ENCODE data around the gene C1QL1.
A peak's percentile ranks its signal among the peaks of the same experiment; 100 is the strongest.

C1QL1 gene

DNA sequence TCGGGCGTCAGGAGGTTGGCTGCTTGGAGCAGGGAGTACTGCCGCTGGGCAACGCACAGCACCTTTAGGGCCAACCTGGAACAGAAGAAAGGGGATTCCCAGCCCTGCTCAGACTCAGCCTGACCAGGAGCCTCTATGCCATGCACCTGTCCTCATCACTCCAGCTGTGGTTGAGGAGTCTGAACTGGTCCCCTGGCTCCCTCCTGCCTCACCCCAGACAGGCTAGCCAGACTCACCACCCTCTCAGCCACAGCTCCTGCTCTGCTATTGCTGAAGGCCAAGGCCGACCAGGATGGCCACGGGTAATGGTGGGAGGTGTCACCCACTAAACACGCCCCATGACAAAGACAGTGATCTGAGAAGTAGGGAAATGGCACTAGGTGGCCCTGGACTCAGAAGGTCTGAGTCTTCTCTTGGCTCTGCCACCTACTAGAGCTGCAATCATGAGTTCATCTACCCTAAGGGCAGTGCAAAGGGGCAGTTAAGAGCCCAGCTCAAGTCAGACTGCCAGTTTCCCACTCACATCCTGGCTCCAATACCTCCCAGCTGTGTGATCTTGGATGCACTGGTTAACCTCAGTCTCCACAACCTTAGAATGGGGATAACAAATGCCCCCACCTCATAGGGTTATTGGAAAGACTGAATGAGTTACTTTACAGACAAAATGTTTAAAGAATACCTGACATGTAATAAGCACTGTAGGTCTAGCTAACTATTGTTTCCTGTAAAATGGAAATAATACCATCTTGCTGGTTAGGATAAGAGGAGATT lies 39.0 kb downstream of the C1QL1 start:
- DNase-seq = no peak

DNA sequence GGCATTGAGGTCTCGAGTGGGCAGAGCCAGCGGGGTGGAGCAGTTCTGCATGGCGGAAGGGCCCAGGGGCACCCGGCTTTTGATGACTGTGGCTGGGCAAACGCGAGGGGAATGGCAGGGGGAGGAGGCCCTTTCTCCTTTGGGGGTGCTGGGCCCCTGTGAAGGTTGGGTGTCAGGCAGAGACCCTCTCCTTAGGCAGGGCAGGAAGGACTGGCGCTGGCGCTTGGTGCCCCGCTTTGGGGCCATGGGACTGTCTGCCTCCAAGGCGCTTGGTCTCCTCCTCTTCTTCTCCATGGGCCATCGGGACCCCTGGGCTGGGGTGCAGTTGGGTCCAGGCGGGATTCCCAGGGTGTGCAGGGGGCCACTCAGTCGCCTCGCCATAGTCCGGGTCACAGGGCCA lies 40.0 kb downstream of the C1QL1 start:
- no peak for DNase-seq

DNA sequence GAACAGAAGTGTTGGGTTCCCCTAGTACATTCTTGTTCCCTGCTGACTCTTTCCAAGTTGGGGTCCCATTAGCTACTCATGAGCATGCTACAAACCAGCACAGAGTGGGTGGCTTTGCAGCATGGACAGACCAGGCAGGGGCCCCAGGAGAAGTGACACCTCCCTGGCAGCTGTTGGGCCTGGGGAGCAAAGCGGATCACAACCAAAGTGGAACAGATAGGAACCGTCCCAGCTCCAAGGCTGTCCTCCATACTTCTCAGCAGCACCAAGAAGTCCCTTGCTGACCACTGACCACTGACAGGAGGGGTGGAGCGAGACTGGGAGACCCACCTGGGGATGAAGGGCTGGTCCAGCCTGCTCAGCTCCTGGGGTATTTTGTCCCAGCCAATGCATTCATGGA lies 40.4 kb downstream of the C1QL1 start:
- no peak for DNase-seq

DNA sequence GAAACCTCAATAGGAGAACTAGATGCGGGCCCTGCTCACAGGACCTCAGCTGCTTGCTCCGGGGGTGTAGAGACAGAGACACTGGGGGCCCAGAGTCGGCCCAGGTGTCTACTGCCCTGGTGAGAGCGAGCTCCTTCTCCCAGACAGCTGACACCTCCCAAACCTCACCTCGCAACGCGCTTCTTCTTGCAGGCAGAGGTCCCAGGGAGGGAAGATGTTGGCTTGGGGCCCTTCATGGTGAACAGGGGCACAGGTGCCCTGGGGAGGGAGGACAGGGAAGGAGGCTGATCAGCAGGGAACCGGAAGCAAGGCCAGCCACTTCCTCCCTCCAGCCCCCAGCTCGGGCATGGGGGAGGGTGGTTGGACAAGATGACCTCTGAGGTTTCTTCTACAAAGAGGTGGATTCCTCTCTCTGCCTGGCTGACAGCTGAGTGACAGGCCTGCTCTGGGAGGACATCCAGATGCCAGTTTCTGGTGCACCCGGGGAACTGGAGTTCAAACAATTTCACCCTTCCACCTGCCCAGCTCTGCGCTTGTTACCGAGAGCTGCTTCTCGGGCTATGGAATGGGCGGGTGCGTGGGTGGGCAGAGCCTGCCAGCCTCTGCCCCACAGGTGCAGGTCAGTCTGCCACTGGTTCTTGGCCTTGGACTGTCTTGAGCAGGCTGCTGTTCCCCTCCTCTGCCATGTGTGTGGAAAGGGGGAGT lies 41.1 kb downstream of the C1QL1 start:
- no peak for DNase-seq

DNA sequence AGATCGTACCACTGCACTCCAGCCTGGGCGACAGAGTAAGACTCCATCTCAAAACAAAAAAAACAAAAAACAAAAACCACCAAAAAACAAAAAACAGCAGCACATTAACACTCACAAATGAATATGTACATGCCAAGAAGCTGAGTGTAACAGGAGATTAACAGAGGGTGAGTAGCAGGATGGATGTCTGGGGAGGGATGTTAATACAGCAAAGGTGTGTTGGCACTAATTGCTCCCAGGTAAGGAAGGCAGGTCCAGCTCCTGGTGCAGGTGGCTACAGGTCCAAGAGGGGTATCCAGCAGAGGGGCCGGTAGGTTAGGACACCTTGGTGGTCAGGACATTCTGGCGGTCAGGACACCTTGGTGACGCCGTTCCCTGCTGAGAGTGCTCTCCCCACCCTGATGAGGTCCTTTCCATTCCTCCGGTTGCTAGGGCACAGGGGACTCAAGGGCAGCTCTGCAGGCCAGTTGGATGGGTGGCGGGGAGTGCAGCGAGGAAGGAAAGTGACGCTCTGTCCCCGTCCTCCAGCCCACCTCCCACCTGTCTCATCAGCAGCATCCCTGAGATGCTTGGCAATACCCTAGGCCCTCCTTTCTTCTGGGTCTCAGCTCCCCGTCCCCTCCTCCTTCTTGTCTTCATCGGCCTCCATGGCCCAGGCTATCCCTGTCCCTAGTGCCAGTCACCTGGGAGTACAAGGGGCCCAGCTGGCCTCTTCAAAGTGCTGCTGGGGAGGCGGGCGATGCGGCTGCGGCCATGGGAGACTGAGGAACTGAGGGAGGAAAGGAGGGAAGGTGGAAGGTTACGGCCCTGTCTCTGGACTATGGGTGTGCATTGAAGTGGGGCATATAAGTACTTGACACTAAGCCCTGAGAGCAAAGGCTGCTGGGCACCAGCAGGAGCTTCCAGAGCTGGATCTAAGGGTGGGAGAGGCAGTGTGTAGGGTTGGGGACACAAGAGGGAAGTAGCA lies 42.1 kb downstream of the C1QL1 start:
- DNase-seq = no peak

GRCh38 chr17:44924107-44924544 lies 44.0 kb downstream of the C1QL1 start:
- DNase-seq = no peak

DNA sequence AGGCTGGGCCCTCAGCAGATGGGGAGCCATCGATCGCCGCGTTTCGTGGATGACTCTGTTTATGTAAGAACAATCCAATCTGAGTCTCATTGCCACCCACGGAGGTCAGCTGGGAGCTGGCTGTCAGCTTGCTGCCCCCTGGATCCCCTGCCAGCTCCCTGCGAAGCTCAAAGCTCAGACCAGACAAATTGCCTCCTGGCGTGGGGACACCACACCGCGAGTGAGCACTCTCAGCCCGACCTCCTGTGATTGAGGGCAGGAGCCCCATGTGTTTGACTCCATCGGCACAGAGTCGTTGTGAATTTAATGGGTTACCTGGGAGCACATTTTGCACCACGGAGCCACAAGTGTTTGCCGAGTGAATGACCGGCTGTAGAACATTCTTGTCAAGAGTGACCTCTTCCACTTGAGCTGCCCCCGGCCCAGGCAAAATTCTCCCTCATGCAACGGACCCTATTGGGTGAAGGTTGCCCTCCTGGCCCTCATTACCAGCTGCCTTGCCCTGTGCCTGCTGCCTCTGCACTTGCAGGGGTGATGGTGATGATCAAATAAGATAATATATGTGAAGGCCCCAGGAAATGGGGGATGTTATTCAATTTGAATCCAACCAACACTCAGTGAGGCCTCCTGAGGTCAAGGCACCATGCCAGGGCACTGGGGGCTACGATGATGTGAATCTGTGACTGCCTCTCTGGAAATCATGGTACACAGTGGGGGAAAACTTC lies 45.2 kb downstream of the C1QL1 start:
- DNase-seq = no peak

DNA sequence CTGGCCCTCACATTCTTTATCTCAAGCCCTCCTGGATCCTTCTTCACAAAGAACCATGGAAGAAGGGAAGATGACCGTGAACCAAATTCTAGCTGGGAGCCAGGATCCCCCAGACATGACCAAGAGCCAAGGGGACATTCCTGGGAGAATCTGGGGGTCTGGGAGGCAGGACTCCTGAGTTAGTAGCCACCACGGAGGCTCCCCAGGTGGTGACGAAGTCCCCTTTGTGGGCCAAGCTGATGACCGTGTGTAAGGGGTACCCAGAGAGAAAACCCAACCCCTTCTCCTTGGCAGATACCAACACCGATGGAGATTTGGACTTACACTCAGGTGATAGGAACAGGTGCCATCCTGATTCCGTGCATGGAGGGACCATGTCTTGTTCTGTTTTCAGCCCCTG lies 46.0 kb downstream of the C1QL1 start:
- DNase-seq = no peak

- DNase-seq = no peak
These were observed 46.8 kb downstream of the C1QL1 start for GRCh38 chr17:44921122-44921882.

- no peak for DNase-seq
These were observed 47.5 kb downstream of the C1QL1 start for GRCh38 chr17:44920565-44920940.

DNA sequence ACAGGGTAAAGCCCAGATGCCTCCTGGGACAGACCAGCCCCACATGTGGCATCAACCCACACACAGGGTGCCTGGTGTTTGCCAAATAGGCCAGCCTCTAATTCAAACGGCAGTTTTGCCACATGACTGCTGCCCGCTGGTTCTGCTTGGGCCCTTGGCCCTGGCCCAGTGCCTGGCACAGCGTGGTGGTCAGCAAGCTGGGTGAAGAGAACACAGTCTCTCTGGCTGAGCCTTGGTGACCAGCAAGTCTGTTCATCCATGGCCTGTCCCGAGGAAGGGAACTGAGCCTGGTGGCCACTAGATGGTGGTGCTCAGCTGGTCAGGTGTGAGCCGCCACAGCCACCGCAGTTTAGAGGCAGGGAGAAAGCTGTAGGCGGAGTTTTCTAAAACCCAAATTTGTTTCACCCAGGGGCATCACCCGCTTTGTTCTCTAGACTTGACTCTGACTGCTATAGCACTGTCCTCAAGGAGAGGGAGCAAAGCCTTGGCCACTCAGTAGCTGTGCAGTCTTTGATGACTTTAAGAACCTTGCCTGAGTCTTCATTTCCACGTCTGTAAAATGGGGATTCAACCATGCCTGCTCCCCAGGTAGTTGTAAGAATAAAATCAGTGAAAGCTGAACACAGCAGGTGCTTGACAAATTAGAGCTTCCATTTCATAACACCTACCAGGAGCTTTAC lies 48.1 kb downstream of the C1QL1 start:
- peak in 4 of 5 experiments; percentile 9 to 72 (median 35) for DNase-seq

DNA sequence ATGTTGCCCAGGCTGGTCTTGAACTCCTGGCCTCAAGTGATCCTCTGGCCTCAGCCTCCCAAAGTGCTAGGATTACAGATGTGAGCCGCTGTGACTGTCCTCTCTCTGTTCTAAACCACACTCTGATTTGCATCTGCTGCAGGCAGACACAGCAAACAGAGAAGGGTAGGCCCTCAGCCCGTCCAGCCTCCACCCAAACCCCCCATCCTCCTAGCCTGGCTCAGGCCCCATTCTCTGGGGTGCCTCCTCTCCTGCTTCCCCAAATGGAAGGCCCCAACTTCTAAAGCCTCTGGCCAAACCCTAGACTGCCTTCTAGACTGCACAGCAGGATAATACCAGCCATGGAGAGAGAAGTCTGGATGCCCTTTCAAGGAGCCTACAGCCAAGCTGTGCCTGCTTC lies 48.7 kb downstream of the C1QL1 start:
- DNase-seq = no peak

- DNase-seq = no peak
These were observed 50.1 kb downstream of the C1QL1 start for GRCh38 chr17:44918006-44918405.

- no peak for DNase-seq
These were observed 50.6 kb downstream of the C1QL1 start for GRCh38 chr17:44917456-44917855.

DNA sequence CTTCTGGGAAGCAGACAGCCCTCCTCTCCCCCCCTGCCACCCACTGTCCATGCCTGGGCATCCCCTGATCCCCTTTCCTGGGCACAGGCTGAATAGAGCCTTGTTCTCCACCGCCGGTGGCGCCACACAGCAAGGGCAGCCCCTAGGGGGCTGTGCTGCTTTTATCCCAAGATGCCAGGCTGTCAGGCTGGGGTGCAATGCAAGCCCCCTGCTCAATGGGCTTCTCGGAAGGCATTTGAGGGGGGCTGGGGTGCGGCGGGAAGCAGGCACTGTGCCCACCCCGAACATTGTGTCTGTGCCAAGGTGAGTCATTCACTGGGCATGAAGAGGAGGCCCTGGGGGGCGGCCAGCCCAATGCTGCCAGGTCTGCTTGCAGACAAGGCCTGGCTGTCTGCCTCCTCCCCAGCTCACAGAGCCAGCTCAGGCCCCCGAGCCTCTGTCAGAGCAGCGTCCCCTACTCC lies 51.3 kb downstream of the C1QL1 start:
- DNase-seq = no peak

DNA sequence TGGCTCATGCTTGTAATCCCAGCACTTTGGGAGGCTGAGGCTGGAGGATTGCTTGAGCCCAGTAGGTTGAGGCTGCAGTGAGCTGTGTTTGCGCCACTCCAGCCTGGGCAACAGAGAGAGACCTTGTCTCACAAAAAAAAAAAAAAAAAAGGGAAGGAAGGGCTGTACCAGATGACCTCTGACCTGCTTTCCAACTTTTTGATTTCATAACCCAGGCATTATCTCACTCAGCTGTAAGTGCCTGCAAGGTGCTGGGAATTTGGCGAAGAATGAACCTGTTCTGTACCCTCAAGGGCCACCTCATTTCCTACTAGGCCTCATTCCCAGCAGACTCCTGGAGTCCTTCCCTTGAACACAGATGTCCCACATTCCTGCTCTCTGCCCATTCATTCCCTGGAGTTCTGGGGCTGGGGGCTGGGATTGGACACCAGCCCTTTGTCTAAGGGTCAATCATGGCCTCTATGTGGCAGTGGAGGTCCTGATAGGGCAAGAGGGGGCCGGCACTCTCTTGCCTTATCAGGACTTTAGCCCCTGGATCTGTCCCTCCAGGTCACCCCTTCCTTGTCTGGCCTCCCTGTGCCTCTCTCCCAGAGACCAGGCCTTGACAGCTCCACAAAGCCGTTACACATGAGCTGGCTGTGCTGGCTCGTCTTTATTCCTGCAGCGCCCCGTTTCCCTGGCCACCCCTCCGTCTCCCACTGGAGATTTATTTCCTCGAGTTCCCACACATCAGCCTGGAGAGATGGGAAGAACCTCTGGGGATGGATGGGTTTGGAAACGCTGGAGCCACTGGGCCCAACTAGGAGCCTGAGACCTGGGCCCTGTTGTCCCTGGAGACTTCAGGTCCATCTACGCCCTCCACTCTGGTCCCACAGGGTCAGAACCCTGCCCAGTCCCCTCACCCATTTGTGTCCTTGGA lies 52.0 kb downstream of the C1QL1 start:
- DNase-seq = no peak

GRCh38 chr17:44915321-44915726 lies 52.8 kb downstream of the C1QL1 start, which contains the start of gene GFAP:
GFAP (minus strand) TSS chr17:44915500; CDS start chr17:44915486, 14 bp downstream.
- no peak for DNase-seq

GRCh38 chr17:44914698-44915271 lies 53.3 kb downstream of the C1QL1 start:
- DNase-seq = no peak

- DNase-seq = peak in 1 of 5 experiments; percentile 26
These were observed 54.0 kb downstream of the C1QL1 start for GRCh38 chr17:44914148-44914547.
